IPS-11a (cell line): Measurements from ENCODE around the gene NAALADL1.
A peak's percentile ranks its signal among the peaks of the same experiment; 100 is the strongest.

Source experiments
- H3K4me3 ChIP-seq: one replicate; pipeline ENCODE4 v1.5.1; 2013; ENCODE audit warnings: low read depth, low read length, control low read depth

NAALADL1 gene

GRCh38 chr11:65058419-65059054 is at the start of gene NAALADL1:
Gene NAALADL1, minus strand, starts transcription at chr11:65058553. Its CDS starts 32 bp downstream, at chr11:65058521.
- no peak within 1 kb of the TSS for H3K4me3 ChIP-seq

- no peak overlapping the region for H3K4me3 ChIP-seq
Observed at GRCh38 chr11:65107751-65108468, 49.6 kb upstream of the NAALADL1 start.

GRCh38 chr11:65107078-65107477 is 48.7 kb upstream of the NAALADL1 start:
- no peak overlapping the region for H3K4me3 ChIP-seq

- H3K4me3 ChIP-seq, result no peak overlapping the region
Observed at GRCh38 chr11:65104628-65105027, 46.3 kb upstream of the NAALADL1 start.

GRCh38 chr11:65103476-65103875 is 45.1 kb upstream of the NAALADL1 start:
- H3K4me3 ChIP-seq, result no peak overlapping the region

GRCh38 chr11:65102142-65103095 is 44.1 kb upstream of the NAALADL1 start:
- H3K4me3 ChIP-seq, result no peak overlapping the region

- H3K4me3 ChIP-seq, result no peak overlapping the region
Observed at GRCh38 chr11:65100674-65101350, 42.5 kb upstream of the NAALADL1 start.

GRCh38 chr11:65096926-65097325 is 38.6 kb upstream of the NAALADL1 start:
- peak overlapping the region; percentile 4 for H3K4me3 ChIP-seq

- peak within 1 kb of the TSS; percentile 86 for H3K4me3 ChIP-seq
Observed at GRCh38 chr11:65095974-65096806, 37.8 kb upstream of the NAALADL1 start, which contains the start of gene VPS51. Gene VPS51, plus strand, starts transcription at chr11:65096214. Its CDS starts 37 bp downstream, at chr11:65096251.

GRCh38 chr11:65095427-65095826 is 37.1 kb upstream of the NAALADL1 start:
- H3K4me3 ChIP-seq, result no peak overlapping the region

- H3K4me3 ChIP-seq, result no peak overlapping the region
Observed at GRCh38 chr11:65090628-65091027, 32.3 kb upstream of the NAALADL1 start.

GRCh38 chr11:65089621-65090020 is 31.3 kb upstream of the NAALADL1 start:
- H3K4me3 ChIP-seq, result no peak overlapping the region

- no peak overlapping the region for H3K4me3 ChIP-seq
Observed at GRCh38 chr11:65087827-65088226, 29.5 kb upstream of the NAALADL1 start.

- H3K4me3 ChIP-seq, result no peak overlapping the region
Observed at GRCh38 chr11:65087216-65087615, 28.9 kb upstream of the NAALADL1 start.

- no peak overlapping the region for H3K4me3 ChIP-seq
Observed at GRCh38 chr11:65086809-65087208, 28.5 kb upstream of the NAALADL1 start.

GRCh38 chr11:65085446-65085845 is 27.1 kb upstream of the NAALADL1 start:
- H3K4me3 ChIP-seq, result no peak overlapping the region

- H3K4me3 ChIP-seq, result peak overlapping the region; percentile 91
Observed at GRCh38 chr11:65084598-65085375, 26.4 kb upstream of the NAALADL1 start.

- peak within 1 kb of the TSS; percentile 91 for H3K4me3 ChIP-seq
Observed at GRCh38 chr11:65083834-65084597, 25.7 kb upstream of the NAALADL1 start, which contains the start of the genes CDCA5 and ZFPL1. Gene CDCA5, minus strand, starts transcription at chr11:65084040. Its CDS starts 62 bp downstream, at chr11:65083978. Gene ZFPL1, plus strand, starts transcription at chr11:65084222. Its CDS starts 477 bp downstream, at chr11:65084699.
